GM19035 (cell line): Measurements from ENCODE around the gene SMG6.
"Not testable (repeated sequence)": the region's sequence is repeated elsewhere in the genome, so short reads cannot be mapped to it uniquely, and the experiment has no call there.

Experiments
- ATAC-seq: cut with Tn5 transposase; IDR thresholded peaks from one replicate; pipeline ENCODE4 v1.9.1; 2021; ENCODE audit not compliant: unreplicated experiment

SMG6 gene

DNA sequence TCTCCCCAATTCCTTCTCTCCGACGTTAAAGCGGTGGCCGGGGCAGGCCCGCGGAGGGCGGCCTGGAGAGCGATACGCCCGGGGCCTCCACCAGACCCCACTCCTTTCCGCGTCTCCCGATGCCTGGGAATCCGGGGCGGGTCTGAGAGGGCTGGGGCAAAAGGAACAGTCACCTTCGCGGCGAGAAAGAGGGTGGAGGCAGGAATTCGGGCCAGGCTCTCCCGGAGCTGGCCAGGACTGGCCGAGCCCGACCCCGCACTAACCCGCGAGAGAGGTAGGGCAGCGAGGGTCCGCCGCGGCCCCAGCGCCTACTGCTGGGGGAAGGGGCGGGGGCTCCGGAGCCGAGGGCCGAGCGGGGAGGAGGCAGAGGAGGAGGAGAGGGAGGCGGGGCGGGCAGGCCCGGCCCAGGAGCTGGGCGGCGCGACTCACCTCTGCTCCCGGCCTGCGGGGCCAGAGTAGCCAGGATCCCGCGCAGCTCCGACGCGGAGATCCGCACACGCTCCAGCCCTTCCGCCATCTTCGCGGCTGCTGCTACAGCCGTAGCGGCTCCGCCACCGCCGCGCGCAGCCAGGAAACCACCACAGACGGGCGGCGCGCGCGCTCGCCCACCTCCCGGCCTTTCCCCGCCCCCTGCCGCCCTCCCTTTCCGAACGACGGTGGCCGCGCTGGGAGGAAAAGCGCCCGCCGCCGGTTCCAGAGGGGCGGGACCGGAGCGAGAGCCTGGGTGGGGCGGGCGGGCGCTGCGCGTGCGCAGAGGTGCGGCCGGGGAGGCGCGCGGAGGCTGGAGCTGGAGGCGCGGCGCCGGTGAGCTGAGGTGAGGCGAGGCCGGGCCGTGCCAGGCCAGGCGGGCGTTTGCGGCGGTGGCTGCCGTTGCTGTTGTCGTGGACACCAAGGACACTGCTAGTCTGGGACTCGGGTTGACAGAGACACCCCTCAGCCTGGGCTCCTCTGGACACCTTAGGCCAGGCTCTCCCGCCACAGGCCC lies at the start of gene SMG6, which contains the start of gene SRR:
TSS of gene SMG6 (minus strand) at position 582 of the 985 bp plus-strand sequence. CDS start at position 517, 65 bp downstream.
TSS of gene SRR (plus strand) at position 747 of the 985 bp plus-strand sequence. CDS start 11,611 bp downstream, outside the sequence.
- peak; percentile 85 for ATAC-seq

DNA sequence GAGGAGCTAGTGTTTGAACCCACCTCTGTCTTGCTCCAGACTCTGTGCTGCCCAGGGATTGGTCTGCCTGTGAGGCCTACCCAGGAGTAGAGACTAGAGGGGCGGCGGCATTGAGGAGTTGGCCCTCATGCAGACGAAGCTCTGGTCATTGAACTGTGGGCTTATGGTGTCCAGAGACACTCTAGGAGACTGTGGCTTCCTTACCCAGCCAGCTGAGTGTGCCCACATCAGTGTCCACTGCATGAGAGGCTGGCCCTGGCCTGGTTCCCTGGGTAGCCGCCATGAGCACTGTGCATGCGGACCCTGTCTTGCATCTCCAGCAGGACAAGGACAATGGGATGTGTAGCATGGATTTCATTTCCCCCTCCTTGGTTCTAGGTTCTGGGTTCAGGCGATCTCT lies 47.7 kb upstream of the SMG6 start:
- ATAC-seq, result no peak

DNA sequence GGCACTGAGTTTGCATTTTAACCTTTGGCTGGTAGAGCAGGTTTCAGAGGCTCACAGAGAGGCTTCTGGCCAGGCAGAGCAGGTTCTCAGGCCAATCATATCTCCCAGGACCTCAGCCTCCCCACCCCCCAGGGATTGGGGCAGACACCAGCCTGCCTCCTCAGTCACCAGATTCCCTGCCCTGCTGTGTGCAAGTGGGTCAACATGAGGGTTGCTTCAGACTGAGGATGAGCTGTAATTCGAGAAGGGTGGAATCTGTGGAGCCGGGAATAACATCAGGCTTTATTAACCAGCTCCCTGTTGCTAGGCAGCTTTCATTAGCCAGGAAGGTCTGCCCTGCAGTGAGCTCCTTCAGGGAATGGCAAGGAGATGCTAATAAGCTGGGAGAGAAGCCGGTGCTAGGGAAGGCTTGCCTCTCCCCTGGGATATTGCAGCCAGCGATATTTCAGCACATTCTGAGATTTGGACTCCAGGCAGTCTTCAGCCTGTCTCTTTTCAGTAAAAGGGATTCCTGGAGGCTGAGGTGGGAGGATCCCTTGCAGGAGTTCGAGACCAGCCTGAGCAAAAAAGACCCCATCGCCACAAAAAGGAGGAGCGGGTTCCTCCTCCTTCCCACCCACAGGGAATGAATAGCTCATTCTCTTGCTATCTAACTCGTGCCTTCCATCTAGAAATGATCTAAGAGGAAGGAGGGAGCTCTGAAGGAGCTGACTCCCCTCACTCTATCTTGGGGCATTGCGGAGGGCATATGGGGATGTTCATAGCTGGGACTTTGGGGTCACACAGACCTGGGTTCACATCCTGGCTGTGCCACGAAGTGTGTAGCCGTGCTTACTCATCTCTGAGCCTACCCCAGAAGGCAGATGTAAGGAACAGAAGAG lies 44.5 kb upstream of the SMG6 start:
- no peak for ATAC-seq

DNA sequence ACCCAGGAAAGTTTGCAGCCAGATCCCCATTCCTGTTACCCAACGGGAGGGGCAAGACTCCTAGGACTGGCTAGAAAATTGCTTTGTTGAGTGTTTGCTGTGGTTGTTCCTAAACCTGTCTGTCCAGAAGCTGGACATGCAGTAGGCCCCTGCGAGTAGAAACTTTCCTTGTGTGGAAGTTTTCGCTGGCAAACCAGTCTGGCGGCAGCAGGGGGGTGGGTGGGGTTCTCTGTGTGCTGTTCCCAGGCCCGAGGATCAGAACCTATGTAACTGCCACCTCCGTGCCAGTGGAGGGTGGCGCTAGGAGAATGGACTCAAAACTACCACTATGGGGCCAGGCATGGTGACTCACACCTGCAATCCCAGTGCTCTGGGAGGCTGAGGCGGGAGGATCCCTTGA lies 42.9 kb upstream of the SMG6 start:
- no peak for ATAC-seq

DNA sequence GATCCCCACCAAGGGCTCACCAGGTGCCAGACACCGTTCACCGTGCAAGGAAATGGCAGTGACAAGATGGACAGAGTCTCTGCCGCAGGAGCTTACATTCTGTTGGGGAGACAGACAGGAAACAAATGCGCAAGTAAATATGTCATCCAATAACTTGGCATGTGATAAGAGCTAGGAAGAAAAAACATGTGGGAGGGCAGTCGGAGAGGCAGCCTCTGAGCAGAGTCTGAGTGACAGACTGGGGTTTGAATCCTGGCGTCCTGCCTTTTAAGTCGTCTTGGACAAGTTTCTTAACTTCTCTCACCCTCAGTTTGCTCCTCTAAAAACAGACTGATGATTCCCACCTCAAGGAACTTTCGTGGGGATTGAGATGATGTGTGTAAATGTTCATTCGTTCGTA lies 40.9 kb upstream of the SMG6 start:
- ATAC-seq, result no peak

DNA sequence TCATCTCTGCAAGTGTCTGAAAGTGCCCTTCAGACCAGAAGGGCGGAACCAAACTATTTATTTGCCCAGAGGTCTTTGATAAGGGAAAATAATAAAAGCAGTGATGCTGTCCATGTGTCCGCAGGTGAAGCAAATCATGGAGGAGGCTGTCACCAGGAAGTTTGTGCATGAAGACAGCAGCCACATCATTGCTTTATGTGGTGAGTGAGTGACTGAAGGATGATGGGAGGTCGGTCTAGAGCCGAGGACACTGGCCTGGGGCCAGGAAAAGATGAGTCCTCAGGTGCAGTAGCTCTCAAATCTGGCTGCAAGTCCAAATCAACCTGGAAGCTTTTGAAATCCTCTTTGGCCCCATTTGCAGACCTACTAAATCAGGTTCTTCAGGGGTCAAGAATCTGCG lies 39.8 kb upstream of the SMG6 start:
- no peak for ATAC-seq

DNA sequence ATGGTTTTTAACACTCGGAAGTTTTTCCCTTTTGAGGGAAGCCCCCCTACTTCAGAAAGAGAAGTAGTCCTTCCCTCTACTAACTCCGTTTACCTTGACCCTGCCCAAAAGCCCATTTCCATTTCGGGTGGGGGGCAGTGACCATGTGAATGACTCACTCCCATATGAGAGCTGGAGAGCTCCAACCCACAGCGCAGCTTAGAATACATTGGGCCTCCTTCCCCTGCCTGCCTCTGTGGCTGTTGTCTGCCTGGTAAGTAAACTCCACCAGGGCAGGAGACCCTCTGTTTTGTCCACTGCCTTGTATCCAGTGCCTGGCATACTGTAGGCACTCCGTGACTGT lies 34.7 kb upstream of the SMG6 start:
- ATAC-seq, result no peak

DNA sequence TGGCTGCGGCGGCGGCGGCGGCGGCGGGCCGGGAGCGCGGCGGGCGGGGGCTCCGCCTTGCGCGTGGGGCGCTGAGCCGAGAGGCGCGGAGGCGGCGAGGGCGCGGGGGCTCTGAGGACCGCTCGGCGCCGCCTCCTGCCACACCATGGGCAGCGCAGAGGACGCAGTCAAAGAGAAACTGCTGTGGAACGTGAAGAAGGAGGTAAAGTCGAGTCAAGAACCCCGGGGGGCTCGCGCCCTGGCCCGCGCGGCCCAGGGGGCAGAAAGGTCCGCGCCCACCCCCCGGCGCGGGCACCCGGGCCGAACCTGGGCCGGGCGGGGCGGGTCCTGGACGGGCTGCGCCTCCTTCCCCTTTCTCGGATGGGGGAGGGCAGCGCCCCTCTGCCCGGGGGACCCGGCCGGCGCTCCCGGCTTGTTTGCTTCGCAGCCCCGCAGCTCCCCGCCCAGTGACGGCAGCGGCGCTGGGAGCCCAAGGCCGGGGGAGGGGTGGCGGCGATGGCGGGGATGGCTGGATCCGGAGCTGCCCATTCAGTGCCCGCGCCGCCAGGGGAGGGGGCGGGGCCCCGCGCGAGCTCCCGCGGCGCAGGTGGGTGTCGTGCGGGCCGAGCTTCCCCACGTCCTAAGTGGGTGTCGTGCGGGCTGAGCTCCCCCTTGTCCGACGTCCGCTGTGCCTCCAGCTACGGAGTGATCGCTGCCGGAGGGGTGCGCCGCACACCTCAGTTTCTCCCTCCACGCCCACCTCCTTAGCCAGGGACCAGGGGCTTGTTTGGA lies 34.1 kb upstream of the SMG6 start:
- ATAC-seq, result peak; percentile 24

DNA sequence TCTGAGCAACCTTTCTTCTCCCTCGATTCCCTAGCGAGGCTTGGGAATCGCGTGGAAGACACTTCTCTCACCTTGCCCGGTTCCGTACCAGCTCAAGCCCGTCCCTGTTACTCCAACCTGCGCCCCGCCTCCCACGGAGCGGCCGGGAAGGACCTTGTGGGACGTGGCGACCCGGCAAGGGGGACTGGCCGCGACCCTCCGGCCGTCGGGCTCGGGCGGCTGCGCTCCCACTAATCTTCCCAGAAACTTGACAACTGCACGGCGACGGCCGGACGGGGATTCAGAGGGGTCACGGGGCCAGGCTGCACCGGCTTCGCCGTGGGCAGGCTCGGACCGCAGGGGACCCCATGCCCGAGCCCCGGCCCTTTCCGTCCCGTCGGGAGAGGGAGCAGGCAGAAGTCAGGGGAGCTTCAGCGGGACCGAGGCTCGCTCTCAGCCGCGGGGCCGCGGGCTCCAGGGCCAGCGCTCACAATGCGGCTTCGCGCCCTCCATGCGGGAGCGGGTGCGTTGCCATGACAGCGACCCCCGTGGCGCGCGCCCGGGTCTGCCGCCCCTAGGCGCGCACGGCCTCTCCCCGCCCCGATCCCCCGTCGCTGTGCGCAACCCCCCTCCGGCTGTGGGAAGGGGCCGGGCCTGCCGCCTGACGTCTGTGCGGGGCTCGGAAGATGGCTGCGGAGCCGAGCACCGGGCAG lies 33.4 kb upstream of the SMG6 start, which contains the start of gene SGSM2:
TSS of gene SGSM2 (plus strand) at position 650 of the 692 bp plus-strand sequence. CDS start 188 bp downstream, outside the sequence.
- ATAC-seq, result peak; percentile 31

DNA sequence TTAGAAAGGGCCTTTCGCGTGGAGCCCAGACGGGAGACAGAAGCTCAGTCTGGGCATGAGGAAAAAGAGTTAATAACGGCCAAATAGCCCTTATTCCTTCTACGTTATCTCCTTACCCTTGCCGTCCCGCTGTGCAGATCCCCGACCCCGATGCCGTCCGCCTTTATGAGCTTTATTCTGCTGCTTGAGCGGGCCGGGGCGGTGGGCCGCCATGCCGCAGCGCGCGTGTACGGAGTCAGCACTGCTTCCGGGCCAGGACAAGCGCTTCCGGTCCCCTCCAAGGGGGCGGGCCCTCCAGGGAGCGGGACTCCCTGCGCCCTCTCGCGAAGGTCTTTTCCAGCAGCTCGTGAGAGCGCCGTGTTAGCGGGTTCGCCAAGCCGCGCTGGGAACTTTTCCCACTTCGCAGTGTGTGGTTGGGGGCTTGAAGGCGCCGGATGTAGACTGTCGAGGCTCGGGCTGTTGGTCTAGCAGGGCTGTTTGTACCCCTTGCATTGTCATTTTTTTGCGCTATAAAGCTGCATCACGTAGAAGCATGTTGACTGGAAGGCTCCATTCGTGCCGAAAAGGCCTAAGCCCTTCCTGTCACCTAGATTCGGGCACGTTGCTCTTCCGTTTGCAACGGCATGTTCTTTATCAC lies 32.7 kb upstream of the SMG6 start, which contains the start of gene TSR1:
TSS of gene TSR1 (minus strand) at position 243 of the 637 bp plus-strand sequence. CDS start at position 213, 30 bp downstream.
- peak; percentile 73 for ATAC-seq

DNA sequence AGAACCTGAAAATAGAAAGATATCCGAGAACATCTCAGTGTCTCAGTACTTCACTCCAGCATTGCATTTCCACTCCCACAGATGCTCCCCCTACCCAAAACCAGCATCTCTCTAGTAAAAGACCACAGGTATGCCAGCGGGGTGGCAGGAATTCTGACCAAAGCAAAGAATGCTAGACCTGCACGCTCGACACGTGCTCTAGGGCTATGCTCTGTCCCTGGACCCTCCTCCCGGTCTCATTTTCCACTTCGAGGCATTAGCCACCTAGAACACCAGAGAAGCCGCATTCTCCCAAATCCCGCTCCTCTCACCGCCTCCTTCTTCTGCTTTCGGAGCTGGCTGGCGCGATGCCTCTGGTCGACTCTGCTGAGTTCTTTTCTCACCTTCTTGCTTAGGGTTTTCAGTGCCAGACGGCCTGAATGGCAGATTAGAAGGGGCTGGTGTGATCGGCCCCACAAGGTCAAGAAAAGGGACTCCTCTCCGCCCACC lies 32.2 kb upstream of the SMG6 start:
- ATAC-seq, result no peak

DNA sequence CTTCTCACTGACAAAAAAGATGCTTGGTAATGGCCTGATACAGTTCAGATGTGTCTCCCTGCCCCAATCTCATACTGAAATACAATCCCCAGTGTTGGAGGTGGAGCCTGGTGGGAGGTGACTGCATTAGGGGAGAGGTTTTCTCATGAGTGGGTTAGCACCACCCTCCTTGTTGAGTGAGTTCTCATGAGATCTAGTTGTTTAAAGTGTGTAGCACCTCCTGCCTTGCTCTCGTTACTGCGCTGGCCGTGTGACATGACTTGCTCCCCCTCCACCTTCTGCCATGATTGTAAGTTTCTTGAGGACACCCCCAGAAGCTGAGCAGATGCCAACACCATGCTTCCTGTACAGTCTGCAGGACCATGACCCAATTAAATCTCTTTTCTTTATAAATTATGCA lies 27.7 kb upstream of the SMG6 start:
- ATAC-seq, result no peak

DNA sequence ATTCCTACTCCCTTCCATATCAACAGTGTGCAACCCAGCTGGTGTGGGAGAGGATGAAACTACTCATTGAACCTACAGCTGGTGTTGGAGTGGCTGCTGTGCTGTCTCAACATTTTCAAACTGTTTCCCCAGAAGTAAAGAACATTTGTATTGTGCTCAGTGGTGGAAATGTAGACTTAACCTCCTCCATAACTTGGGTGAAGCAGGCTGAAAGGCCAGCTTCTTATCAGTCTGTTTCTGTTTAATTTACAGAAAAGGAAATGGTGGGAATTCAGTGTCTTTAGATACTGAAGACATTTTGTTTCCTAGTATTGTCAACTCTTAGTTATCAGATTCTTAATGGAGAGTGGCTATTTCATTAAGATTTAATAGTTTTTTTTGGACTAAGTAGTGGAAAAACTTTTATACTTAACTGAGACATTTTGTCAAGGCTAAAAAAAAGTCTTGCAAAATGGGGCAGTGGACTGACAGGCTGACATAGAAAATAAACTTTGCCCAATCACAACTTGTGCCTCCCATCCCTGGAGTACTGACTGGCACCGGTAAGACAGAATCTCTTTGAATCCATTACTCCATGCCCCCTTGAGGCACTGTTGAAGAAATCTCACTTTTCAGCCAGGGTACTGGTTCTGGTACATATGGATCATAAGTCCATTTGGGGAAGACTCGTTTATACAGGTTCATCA lies 20.2 kb upstream of the SMG6 start:
- no peak for ATAC-seq

DNA sequence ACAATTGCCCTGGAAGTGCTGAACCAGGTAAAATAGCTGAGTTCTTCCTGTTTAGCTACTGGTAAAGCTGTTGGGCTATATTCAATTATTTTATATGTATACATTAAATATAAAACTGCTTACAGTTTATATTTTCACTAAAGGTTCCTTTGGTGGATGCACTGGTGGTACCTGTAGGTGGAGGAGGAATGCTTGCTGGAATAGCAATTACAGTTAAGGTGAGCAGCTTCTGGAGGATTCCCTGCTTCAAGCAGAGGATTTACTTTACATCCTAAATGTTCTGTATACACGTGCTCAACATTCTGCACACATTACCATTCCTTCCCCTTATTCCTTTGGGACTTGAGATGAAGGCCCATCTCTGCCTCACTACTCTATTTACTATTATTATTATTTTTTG lies 17.8 kb upstream of the SMG6 start:
- ATAC-seq, result no peak

DNA sequence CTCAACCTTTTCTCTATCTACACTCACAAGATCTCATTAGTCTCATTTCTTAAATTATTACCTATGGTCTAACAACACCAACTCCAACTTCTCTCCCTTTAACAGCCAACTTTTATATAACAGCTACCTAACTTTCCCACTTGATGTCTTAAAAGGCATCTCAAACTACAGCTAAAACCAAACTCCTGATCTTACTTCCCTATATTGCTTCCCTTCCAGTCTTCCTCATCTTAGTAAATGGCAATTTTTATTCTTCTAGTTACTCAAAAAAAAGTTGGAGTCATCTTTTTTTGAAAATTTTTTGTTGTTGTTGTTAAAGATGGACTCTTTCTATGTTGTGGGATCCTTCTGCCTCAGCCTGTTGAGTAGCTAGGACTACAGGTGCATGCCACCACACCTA lies 15.5 kb upstream of the SMG6 start:
- ATAC-seq, result no peak

DNA sequence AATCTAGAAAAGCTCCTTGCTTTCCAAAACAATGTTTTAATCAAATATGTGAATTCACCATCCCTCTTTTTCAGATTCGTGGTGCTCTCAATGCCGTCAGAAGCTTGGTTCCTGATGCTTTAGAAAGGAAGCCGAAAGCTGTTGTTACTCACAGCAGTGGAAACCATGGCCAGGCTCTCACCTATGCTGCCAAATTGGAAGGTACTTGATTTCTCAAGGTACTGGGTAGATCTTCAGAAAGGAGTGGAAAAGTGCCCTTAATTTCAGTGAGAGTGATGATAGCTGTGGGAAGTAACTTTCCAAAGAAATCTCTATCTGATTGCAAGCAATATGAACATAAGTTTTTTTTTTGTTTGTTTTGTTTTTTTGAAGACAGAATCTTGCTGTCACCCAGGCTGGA lies 14.2 kb upstream of the SMG6 start:
- ATAC-seq, result no peak

DNA sequence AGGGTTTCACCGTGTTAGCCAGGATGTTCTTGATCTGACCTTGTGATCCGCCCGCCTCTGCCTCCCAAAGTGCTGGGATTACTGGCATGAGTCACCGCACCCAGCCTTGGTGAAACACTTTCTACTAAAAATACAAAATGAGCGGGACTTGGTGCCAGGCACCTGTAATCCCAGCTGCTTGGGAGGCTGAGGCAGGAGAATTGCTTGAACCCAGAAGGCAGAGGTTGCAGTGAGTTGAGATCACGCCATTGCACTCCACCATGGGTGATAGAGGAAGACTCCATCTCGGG lies 13.3 kb upstream of the SMG6 start:
- not testable (repeated sequence) for ATAC-seq

DNA sequence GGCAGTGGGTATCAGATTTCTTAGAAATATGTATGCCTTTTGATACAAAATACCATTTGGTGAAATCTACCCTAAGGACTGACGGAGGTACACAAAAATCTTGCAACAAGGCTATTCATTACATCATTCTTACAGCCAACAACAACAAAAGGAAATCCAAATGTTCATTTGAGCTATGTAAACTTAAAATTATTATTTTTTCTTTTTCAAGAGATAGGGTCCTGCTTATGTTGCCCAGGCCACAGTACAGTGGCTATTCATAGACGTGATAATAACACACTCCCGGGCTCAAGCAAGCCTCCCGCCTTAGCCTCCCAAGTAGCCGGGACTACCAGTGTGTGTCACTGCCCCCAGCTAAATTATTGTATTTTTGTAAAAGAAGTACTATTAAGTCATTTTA lies 9.2 kb upstream of the SMG6 start:
- ATAC-seq, result no peak
